Amniotic epithelial cell (primary cell): ENCODE measurements around the gene SIRT3.

Experiments used
- DNase-seq: peaks from one replicate; pipeline ENCODE4 v3.0.0-alpha.2; 2010; ENCODE audit warnings: low read depth

The SIRT3 gene

GRCh38 chr11:235997-236773, at the start of gene SIRT3:
TSS of gene SIRT3 (minus strand) at chr11:236342. CDS start at chr11:236328, 14 bp downstream.
- DNase-seq, result peak; percentile 76

- DNase-seq, result no peak
These were observed 49.7 kb upstream of the SIRT3 start for GRCh38 chr11:285894-286220.

- DNase-seq, result no peak
These were observed 49.1 kb upstream of the SIRT3 start for GRCh38 chr11:285021-285893.

- DNase-seq, result no peak
These were observed 48.2 kb upstream of the SIRT3 start for GRCh38 chr11:284105-285020.

GRCh38 chr11:283405-284104, 47.4 kb upstream of the SIRT3 start:
- DNase-seq, result no peak

- DNase-seq, result no peak
These were observed 46.7 kb upstream of the SIRT3 start for GRCh38 chr11:282630-283360.

GRCh38 chr11:282171-282570, 46.0 kb upstream of the SIRT3 start:
- no peak for DNase-seq

GRCh38 chr11:281486-282161, 45.5 kb upstream of the SIRT3 start:
- DNase-seq, result no peak

- DNase-seq, result no peak
These were observed 44.8 kb upstream of the SIRT3 start for GRCh38 chr11:280706-281485.

GRCh38 chr11:279966-280705, 44.0 kb upstream of the SIRT3 start:
- DNase-seq, result peak; percentile 21

- DNase-seq, result no peak
These were observed 43.2 kb upstream of the SIRT3 start for GRCh38 chr11:279040-279965.

GRCh38 chr11:278001-278951, 42.1 kb upstream of the SIRT3 start, which contains the start of gene NLRP6:
TSS of gene NLRP6 (plus strand) at chr11:278407. CDS start at chr11:278570, 163 bp downstream.
- DNase-seq, result no peak

GRCh38 chr11:276219-276618, 40.1 kb upstream of the SIRT3 start:
- no peak for DNase-seq

GRCh38 chr11:272931-273198, 36.7 kb upstream of the SIRT3 start:
- DNase-seq, result no peak

GRCh38 chr11:272195-272930, 36.2 kb upstream of the SIRT3 start:
- DNase-seq, result no peak

GRCh38 chr11:271319-271715, 35.2 kb upstream of the SIRT3 start:
- no peak for DNase-seq
